Lower leg skin (tissue), 4 donors: Measurements from ENCODE around the gene PRAMEF9. TPM values are rescaled to one million over a fixed set of nuclear protein-coding genes. Genes with fewer than 3 reads are reported as not detected.

Source experiments
- DNase-seq, 2 donors: peaks; one replicate each; pipeline ENCODE4 v3.0.0-alpha.2; 2019; ENCODE audit warnings: low spot score in 2 of 2
- H3K4me3 ChIP-seq: fragments of 200-600 bp; sonication (generic); 2 replicates; pipeline ENCODE4 v1.5.1; 2017; ENCODE audit warnings: mild to moderate bottlenecking, low read depth; ENCODE audit not compliant: poor library complexity, severe bottlenecking
- CTCF ChIP-seq, 3 donors: fragments of 450-650 bp; IDR thresholded peaks; one replicate each; pipeline ENCODE4 v1.5.1; 2016; ENCODE audit warnings: antibody characterized with exemption in 3 of 3, mild to moderate bottlenecking in 3 of 3, moderate library complexity in 2 of 3
- POLR2A ChIP-seq, 2 donors: fragments of 450-650 bp; IDR thresholded peaks; one replicate each; pipeline ENCODE4 v1.6.1; 2016 to 2017; ENCODE audit warnings: antibody characterized with exemption in 2 of 2, mild to moderate bottlenecking in 1 of 2, moderate library complexity in 1 of 2
- WGBS, 2 donors: methylation state at CpG; one replicate each; pipeline ENCODE4 v1.1.5; 2018; 5-methylcytosine and 5-hydroxymethylcytosine counted together
- intact Hi-C: fragments of 100-400 bp; cut with DNase I; formaldehyde crosslinking; loops from one replicate; pipeline ENCODE4 v1.15.0; 2023; ENCODE audit warnings: low total_unique reads
- total RNA-seq, 4 donors: library from RNA; depleted of rRNA; stranded (reverse); fragments of >200 nt; gene quantifications; one replicate each; pipeline ENCODE4 v1.1.0, GENCODE V29; 2016

The PRAMEF9 gene
- total RNA-seq, 4 donors from 2014 or later: not detected

GRCh38 chr1:13228343-13228781 is 56.7 kb downstream of the PRAMEF9 start:
- 78 to 79% methylated on average over 7 of the region's 7 CpGs for WGBS, 2 donors
- peak in 1 of 2 donors; percentile 82 for DNase-seq
- H3K4me3 ChIP-seq: no peak overlapping the region
- TF ChIP-seq POLR2A (IDR thresholded peaks at IDR 0.05) (no peak), CTCF (IDR thresholded peaks at IDR 0.05) (no peak)
- intact Hi-C loops: no loop called here

Other genes with a start within 250 kb of the PRAMEF9 start
- gene PRAMEF6, start 224.3 kb upstream of the PRAMEF9 start, total RNA-seq: not detected
- gene PRAMEF27, start 115.3 kb upstream of the PRAMEF9 start, total RNA-seq: not detected
- gene HNRNPCL3, start 111.1 kb upstream of the PRAMEF9 start, total RNA-seq: not detected
- not detected for gene PRAMEF25, start 101.1 kb upstream of the PRAMEF9 start, total RNA-seq
- not detected for gene HNRNPCL2, start 55.0 kb upstream of the PRAMEF9 start, total RNA-seq
- not detected for gene PRAMEF26, start 15.8 kb upstream of the PRAMEF9 start, total RNA-seq
- gene HNRNPCL4, start 6.2 kb upstream of the PRAMEF9 start, total RNA-seq: not detected
- not detected for gene PRAMEF13, start 29.6 kb downstream of the PRAMEF9 start, total RNA-seq
- not detected for gene PRAMEF18, start 54.3 kb downstream of the PRAMEF9 start, total RNA-seq
- not detected for gene PRAMEF5, start 82.3 kb downstream of the PRAMEF9 start, total RNA-seq
- not detected for gene PRAMEF8, start 113.3 kb downstream of the PRAMEF9 start, total RNA-seq
- gene PRAMEF33, start 131.7 kb downstream of the PRAMEF9 start, total RNA-seq: not detected
- not detected for gene PRAMEF15, start 143.7 kb downstream of the PRAMEF9 start, total RNA-seq
- gene PRAMEF14, start 175.3 kb downstream of the PRAMEF9 start, total RNA-seq: not detected
- not detected for gene PRAMEF19, start 200.1 kb downstream of the PRAMEF9 start, total RNA-seq
- not detected for gene PRAMEF17, start 217.8 kb downstream of the PRAMEF9 start, total RNA-seq
- not detected for gene PRAMEF20, start 238.6 kb downstream of the PRAMEF9 start, total RNA-seq